GM12801 (cell line): ENCODE results near the gene CSRP1.

Source experiments
- CTCF ChIP-seq: IDR thresholded peaks from one replicate; pipeline ENCODE4 v1.5.1; 2011; ENCODE audit warnings: control low read depth; ENCODE audit not compliant: insufficient read length; ENCODE audit errors: extremely low read depth

Gene CSRP1

GRCh38 chr1:201515062-201515750, 8.3 kb upstream of the CSRP1 start:
- TF ChIP-seq CTCF: no peak

- TF ChIP-seq CTCF: no peak
Observed at GRCh38 chr1:201514466-201514865, 7.5 kb upstream of the CSRP1 start.

GRCh38 chr1:201513498-201514243, 6.7 kb upstream of the CSRP1 start:
- TF ChIP-seq CTCF: no peak

- no peak for TF ChIP-seq CTCF
Observed at GRCh38 chr1:201511941-201512539, 5.1 kb upstream of the CSRP1 start.

- no peak for TF ChIP-seq CTCF
Observed at GRCh38 chr1:201511396-201511940, 4.5 kb upstream of the CSRP1 start.

GRCh38 chr1:201510734-201511133, 3.8 kb upstream of the CSRP1 start:
- TF ChIP-seq CTCF: no peak

DNA sequence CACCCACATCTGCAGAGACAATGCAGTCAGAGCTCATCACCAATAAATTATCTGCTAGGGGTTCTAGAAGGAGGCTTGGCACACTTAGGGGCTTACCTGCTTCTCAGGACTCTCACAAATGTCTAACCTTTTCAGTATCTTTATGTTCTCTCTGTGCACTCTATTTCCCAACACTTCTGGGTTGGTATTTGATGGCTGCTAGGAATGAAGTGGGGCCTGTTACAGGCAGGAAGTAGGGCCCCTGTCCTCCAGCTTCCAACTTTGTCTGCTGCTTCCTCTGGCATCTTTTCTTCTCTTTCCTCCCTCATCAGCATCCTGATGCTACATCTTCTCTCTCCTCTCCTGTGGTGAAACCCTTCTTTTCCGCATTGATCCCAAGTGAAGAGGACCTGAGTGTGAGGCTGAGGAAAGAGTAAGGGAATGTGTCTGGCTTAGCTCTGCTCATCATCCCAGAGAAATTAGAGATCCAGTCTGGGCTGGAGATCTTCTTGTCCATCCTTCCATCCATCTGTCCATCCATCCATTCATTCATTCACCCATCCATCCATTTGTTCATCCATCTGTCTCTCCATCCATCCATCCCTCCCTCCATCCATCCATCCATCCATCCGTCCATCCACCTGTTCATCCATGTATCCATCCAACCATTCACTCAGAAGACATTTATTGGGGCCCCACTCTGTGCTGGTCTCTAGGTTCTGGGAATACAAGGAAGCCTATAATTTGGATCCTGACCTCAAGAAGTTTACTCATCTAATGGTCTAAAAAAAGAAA, 2.9 kb upstream of the CSRP1 start:
- TF ChIP-seq CTCF: no peak
